GM18873 (cell line): ENCODE data around the gene UVRAG.

ENCODE experiments used
- ATAC-seq: cut with Tn5 transposase; IDR thresholded peaks from one replicate; pipeline ENCODE4 v1.9.1; 2021; ENCODE audit warnings: mild to moderate bottlenecking, moderate library complexity, moderate number of reproducible peaks; ENCODE audit not compliant: unreplicated experiment, low FRiP score

UVRAG gene

GRCh38 chr11:75802913-75803820 lies 11.8 kb upstream of the UVRAG start:
- no peak for ATAC-seq

- ATAC-seq = no peak
Observed at GRCh38 chr11:75809111-75809510, 5.9 kb upstream of the UVRAG start.

- no peak for ATAC-seq
Observed at GRCh38 chr11:75809991-75810390, 5.0 kb upstream of the UVRAG start.

- ATAC-seq = no peak
Observed at GRCh38 chr11:75810637-75811390, 4.2 kb upstream of the UVRAG start.

- no peak for ATAC-seq
Observed at GRCh38 chr11:75811485-75811884, 3.5 kb upstream of the UVRAG start.

GRCh38 chr11:75812542-75813040 lies 2.4 kb upstream of the UVRAG start:
- no peak for ATAC-seq

- no peak for ATAC-seq
Observed at GRCh38 chr11:75813124-75813523, 1.9 kb upstream of the UVRAG start.

GRCh38 chr11:75813622-75814039 lies 1.4 kb upstream of the UVRAG start:
- no peak for ATAC-seq

- ATAC-seq = peak; percentile 21
Observed at GRCh38 chr11:75814363-75814676, 690 bp upstream of the UVRAG start.

GRCh38 chr11:75815345-75816168 lies 547 bp downstream of the UVRAG start:
- peak; percentile 15 for ATAC-seq

GRCh38 chr11:75816561-75817239 lies 1.7 kb downstream of the UVRAG start:
- ATAC-seq = no peak

- no peak for ATAC-seq
Observed at GRCh38 chr11:75820645-75821044, 5.6 kb downstream of the UVRAG start.

GRCh38 chr11:75821202-75821601 lies 6.2 kb downstream of the UVRAG start:
- ATAC-seq = no peak

GRCh38 chr11:75822541-75822940 lies 7.5 kb downstream of the UVRAG start:
- no peak for ATAC-seq

GRCh38 chr11:75823415-75823814 lies 8.4 kb downstream of the UVRAG start:
- no peak for ATAC-seq

- peak; percentile 2 for ATAC-seq
Observed at GRCh38 chr11:75823946-75824345, 8.9 kb downstream of the UVRAG start.

GRCh38 chr11:75826461-75827230 lies 11.6 kb downstream of the UVRAG start:
- ATAC-seq = no peak

GRCh38 chr11:75827562-75827961 lies 12.6 kb downstream of the UVRAG start:
- no peak for ATAC-seq

- ATAC-seq = no peak
Observed at GRCh38 chr11:75831915-75832502, 17.0 kb downstream of the UVRAG start.
